Astrocyte (in vitro differentiated cells and primary cell): ENCODE measurements around the gene MIR17HG. TPM values are rescaled to one million over a fixed set of nuclear protein-coding genes. Genes with fewer than 3 reads are reported as not detected.

Source experiments
- DNase-seq: peaks from one replicate; pipeline ENCODE4 v3.0.0-alpha.2; 2010; ENCODE audit warnings: low read depth
- FAIRE-seq: peaks from 2 replicates; lab custom pipeline; 2011; peaks lifted over from hg19 to GRCh38; lab: Jason Lieb, UNC
- H2AFZ ChIP-seq: 2 replicates; pipeline ENCODE4 v1.6.0; 2012; ENCODE audit warnings: low read depth, low read length, inconsistent platforms
- H3K27ac ChIP-seq: 2 replicates; pipeline ENCODE4 v1.5.1; 2011; ENCODE audit warnings: low read depth, low read length, inconsistent platforms
- H3K27me3 ChIP-seq: 2 replicates; pipeline ENCODE4 v1.6.0; 2011; ENCODE audit warnings: low read length, inconsistent platforms; ENCODE audit not compliant: insufficient read depth
- H3K36me3 ChIP-seq: 2 replicates; pipeline ENCODE4 v1.5.1; 2011; ENCODE audit warnings: low read length, inconsistent platforms; ENCODE audit not compliant: insufficient read depth
- H3K4me1 ChIP-seq: 2 replicates; pipeline ENCODE4 v1.5.1; 2011; ENCODE audit warnings: low read length, inconsistent platforms; ENCODE audit not compliant: insufficient read depth
- H3K4me2 ChIP-seq: 2 replicates; pipeline ENCODE4 v1.6.0; 2012; ENCODE audit warnings: low read length, inconsistent platforms
- H3K4me3 ChIP-seq: 2 replicates; pipeline ENCODE4 v1.5.1; 2011; ENCODE audit warnings: low read depth, mild to moderate bottlenecking, low read length, inconsistent platforms; ENCODE audit not compliant: insufficient read depth
- H3K79me2 ChIP-seq: 2 replicates; pipeline ENCODE4 v1.6.0; 2012; ENCODE audit warnings: mild to moderate bottlenecking, low read length, inconsistent platforms; ENCODE audit not compliant: insufficient read depth
- H3K9ac ChIP-seq: 2 replicates; pipeline ENCODE4 v1.6.0; 2012; ENCODE audit warnings: mild to moderate bottlenecking, low read length, inconsistent platforms
- H3K9me3 ChIP-seq: 2 replicates; pipeline ENCODE4 v1.5.1; 2012; ENCODE audit warnings: low read depth, mild to moderate bottlenecking, low read length, inconsistent platforms; ENCODE audit not compliant: insufficient read depth
- H4K20me1 ChIP-seq: 2 replicates; pipeline ENCODE4 v1.6.0; 2012; ENCODE audit warnings: low read length, inconsistent platforms; ENCODE audit not compliant: insufficient read depth
- H3K27ac Mint-ChIP-seq: one replicate; pipeline ENCODE4 v1.8.0; 2021; ENCODE audit warnings: mild to moderate bottlenecking, mixed read lengths; ENCODE audit not compliant: unreplicated experiment
- H3K27me3 Mint-ChIP-seq: one replicate; pipeline ENCODE4 v1.8.0; 2021; ENCODE audit warnings: low read depth, mixed read lengths; ENCODE audit not compliant: unreplicated experiment
- H3K36me3 Mint-ChIP-seq: one replicate; pipeline ENCODE4 v1.8.0; 2021; ENCODE audit warnings: low read depth, mixed read lengths; ENCODE audit not compliant: unreplicated experiment
- H3K4me1 Mint-ChIP-seq: one replicate; pipeline ENCODE4 v1.8.0; 2021; ENCODE audit warnings: low read depth, mixed read lengths; ENCODE audit not compliant: unreplicated experiment
- H3K4me3 Mint-ChIP-seq: one replicate; pipeline ENCODE4 v1.8.0; 2021; ENCODE audit warnings: mild to moderate bottlenecking, moderate library complexity, mixed read lengths; ENCODE audit not compliant: unreplicated experiment
- H3K9me3 Mint-ChIP-seq: one replicate; pipeline ENCODE4 v1.8.0; 2021; ENCODE audit warnings: mild to moderate bottlenecking, mixed read lengths; ENCODE audit not compliant: unreplicated experiment
- EZH2 ChIP-seq: IDR thresholded peaks from 2 replicates; pipeline ENCODE4 v1.6.1; 2012; ENCODE audit warnings: mild to moderate bottlenecking, low read length, inconsistent platforms; ENCODE audit not compliant: insufficient read depth
- total RNA-seq: library from RNA; stranded (reverse); gene quantifications from 2 replicates; pipeline ENCODE4 v1.2.1, GENCODE V29; 2021
- TF ChIP-seq, protein P1 (sequence below): IDR thresholded peaks from 2 replicates; pipeline ENCODE4 v1.5.1; 2011; ENCODE audit warnings: low read depth, mild to moderate bottlenecking, inconsistent platforms, low read length, moderate library complexity; ENCODE audit not compliant: insufficient read depth

MIR17HG gene
- total RNA-seq, 1 donor from 2014 or later: 6.3 TPM

DNA sequence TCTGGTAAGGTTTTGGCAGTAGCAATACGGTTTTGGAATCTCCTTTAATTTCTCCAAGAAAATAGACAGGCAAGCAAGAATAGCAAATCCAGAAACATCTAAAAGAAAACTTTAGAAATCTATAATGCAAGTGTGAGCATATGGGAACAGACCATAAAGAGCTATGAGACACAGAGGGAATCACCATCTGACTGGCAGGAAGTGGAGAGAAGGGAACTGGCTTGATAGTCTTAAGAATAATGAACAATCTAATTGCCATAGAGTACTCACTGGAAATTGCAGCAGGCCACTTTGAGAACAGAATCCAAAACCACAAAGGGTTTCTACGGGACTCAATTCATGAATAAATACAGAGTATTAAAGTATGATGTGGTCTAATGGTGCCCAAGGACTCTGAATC, 39.6 kb upstream of the MIR17HG start:
- DNase-seq (no peak), FAIRE-seq (no peak)
- Mint-ChIP-seq H3K27ac (no peak overlapping the region), H3K36me3 (no peaks in the 10 kb centered on the region), H3K27me3 (no peaks in the 10 kb centered on the region), H3K9me3 (no peaks in the 10 kb centered on the region), H3K4me1 (no peaks in the 10 kb centered on the region), H3K4me3 (no peak overlapping the region)
- no peaks in the 10 kb centered on the region for H3K4me1 ChIP-seq
- no peak overlapping the region for H3K4me2 ChIP-seq
- H3K4me3 ChIP-seq: no peak overlapping the region
- H4K20me1 ChIP-seq: no peaks in the 10 kb centered on the region
- no peaks in the 10 kb centered on the region for H3K9me3 ChIP-seq
- H3K27ac ChIP-seq: no peak overlapping the region
- no peaks in the 10 kb centered on the region for H3K27me3 ChIP-seq
- H3K36me3 ChIP-seq: no peaks in the 10 kb centered on the region
- TF ChIP-seq EZH2: no peak
- TF ChIP-seq, protein P1, sequence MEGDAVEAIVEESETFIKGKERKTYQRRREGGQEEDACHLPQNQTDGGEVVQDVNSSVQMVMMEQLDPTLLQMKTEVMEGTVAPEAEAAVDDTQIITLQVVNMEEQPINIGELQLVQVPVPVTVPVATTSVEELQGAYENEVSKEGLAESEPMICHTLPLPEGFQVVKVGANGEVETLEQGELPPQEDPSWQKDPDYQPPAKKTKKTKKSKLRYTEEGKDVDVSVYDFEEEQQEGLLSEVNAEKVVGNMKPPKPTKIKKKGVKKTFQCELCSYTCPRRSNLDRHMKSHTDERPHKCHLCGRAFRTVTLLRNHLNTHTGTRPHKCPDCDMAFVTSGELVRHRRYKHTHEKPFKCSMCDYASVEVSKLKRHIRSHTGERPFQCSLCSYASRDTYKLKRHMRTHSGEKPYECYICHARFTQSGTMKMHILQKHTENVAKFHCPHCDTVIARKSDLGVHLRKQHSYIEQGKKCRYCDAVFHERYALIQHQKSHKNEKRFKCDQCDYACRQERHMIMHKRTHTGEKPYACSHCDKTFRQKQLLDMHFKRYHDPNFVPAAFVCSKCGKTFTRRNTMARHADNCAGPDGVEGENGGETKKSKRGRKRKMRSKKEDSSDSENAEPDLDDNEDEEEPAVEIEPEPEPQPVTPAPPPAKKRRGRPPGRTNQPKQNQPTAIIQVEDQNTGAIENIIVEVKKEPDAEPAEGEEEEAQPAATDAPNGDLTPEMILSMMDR: no peak
- no peak overlapping the region for H3K9ac ChIP-seq
- H2AFZ ChIP-seq: no peak overlapping the region
- H3K79me2 ChIP-seq: no peaks in the 10 kb centered on the region

DNA sequence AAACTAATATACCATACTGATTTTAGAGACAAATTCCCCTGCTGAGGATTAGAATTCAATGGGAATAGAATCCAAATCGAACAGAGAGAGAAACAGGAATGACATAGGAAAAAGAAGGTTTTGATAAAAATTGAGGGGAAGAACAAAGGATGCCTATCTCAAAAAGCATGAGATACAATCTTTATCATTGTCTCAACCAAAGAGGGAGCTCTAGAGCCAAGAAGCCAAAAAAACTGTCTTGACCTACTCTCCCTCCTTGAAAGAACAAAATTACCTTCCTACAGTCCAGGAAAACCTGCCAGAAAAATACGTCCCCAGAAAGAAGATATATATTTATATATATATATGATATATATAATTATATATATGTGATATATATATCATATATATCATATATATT, 39.2 kb upstream of the MIR17HG start:
- Histone ChIP-seq H3K27me3 (no peaks in the 10 kb centered on the region), H3K9me3 (no peaks in the 10 kb centered on the region), H3K36me3 (no peaks in the 10 kb centered on the region), H3K4me3 (no peak overlapping the region), H3K79me2 (no peaks in the 10 kb centered on the region), H3K4me2 (no peak overlapping the region), H4K20me1 (no peaks in the 10 kb centered on the region), H3K4me1 (no peaks in the 10 kb centered on the region), H3K27ac (no peak overlapping the region), H3K9ac (no peak overlapping the region), H2AFZ (no peak overlapping the region)
- Mint-ChIP-seq H3K36me3 (no peaks in the 10 kb centered on the region), H3K4me1 (no peaks in the 10 kb centered on the region), H3K27ac (no peak overlapping the region), H3K27me3 (no peaks in the 10 kb centered on the region), H3K4me3 (no peak overlapping the region), H3K9me3 (no peaks in the 10 kb centered on the region)
- DNase-seq (no peak), FAIRE-seq (no peak)
- TF ChIP-seq, protein P1: no peak
- TF ChIP-seq EZH2: no peak

DNA sequence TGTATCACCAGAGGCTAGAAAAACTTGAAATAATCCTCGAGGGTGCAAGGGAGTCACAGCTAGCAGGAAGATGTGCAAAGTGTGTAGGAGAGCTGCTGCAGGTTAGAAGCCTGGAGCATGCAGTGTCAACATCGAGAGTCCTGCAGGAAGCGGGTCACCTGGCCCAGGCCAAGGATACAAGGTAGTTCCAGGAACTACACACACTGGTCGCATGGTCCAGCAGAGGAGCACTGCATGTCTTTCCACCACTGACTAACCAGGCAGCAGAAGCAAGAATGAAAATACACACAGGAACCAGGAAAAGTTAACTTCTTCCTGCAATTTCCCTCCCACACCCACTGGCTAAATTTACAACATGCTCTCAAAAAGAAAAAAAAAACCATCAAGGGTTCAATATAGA, 36.0 kb upstream of the MIR17HG start:
- no peaks in the 10 kb centered on the region for H3K27me3 ChIP-seq
- no peaks in the 10 kb centered on the region for H3K79me2 ChIP-seq
- no peak for TF ChIP-seq EZH2
- TF ChIP-seq, protein P1: no peak
- no peak overlapping the region for H2AFZ ChIP-seq
- no peaks in the 10 kb centered on the region for H3K36me3 Mint-ChIP-seq
- no peaks in the 10 kb centered on the region for H4K20me1 ChIP-seq
- H3K27me3 Mint-ChIP-seq: no peaks in the 10 kb centered on the region
- H3K4me3 Mint-ChIP-seq: no peak overlapping the region
- H3K27ac ChIP-seq: no peak overlapping the region
- no peaks in the 10 kb centered on the region for H3K9me3 ChIP-seq
- no peaks in the 10 kb centered on the region for H3K36me3 ChIP-seq
- DNase-seq (no peak), FAIRE-seq (no peak)
- H3K4me2 ChIP-seq: no peak overlapping the region
- no peaks in the 10 kb centered on the region for H3K4me1 Mint-ChIP-seq
- no peak overlapping the region for H3K9ac ChIP-seq
- no peak overlapping the region for H3K27ac Mint-ChIP-seq
- H3K4me3 ChIP-seq: no peak overlapping the region
- no peaks in the 10 kb centered on the region for H3K9me3 Mint-ChIP-seq
- H3K4me1 ChIP-seq: no peaks in the 10 kb centered on the region
